Fibroblast of villous mesenchyme (primary cell): ENCODE data around the gene DNAAF5. TPM values are rescaled to one million over a fixed set of nuclear protein-coding genes. Genes with fewer than 3 reads are reported as not detected.

Experiments
- DNase-seq: peaks from one replicate; pipeline ENCODE4 v3.0.0-alpha.2; 2010; ENCODE audit warnings: low read depth
- H3K4me3 ChIP-seq: 2 replicates; pipeline ENCODE4 v1.5.1; 2011; ENCODE audit warnings: low read depth, mild to moderate bottlenecking, low read length
- total RNA-seq: library from RNA; depleted of rRNA; stranded (reverse); fragments of >200 nt; gene quantifications from 2 replicates; pipeline ENCODE4 v1.2.3, GENCODE V29; 2012
- TF ChIP-seq, protein P1 (sequence below): IDR thresholded peaks from 2 replicates; pipeline ENCODE4 v1.5.1; 2012; ENCODE audit warnings: low read depth, mild to moderate bottlenecking, low read length; ENCODE audit not compliant: insufficient read depth

The DNAAF5 gene
- total RNA-seq, 1 donor = 32.8 TPM

DNA sequence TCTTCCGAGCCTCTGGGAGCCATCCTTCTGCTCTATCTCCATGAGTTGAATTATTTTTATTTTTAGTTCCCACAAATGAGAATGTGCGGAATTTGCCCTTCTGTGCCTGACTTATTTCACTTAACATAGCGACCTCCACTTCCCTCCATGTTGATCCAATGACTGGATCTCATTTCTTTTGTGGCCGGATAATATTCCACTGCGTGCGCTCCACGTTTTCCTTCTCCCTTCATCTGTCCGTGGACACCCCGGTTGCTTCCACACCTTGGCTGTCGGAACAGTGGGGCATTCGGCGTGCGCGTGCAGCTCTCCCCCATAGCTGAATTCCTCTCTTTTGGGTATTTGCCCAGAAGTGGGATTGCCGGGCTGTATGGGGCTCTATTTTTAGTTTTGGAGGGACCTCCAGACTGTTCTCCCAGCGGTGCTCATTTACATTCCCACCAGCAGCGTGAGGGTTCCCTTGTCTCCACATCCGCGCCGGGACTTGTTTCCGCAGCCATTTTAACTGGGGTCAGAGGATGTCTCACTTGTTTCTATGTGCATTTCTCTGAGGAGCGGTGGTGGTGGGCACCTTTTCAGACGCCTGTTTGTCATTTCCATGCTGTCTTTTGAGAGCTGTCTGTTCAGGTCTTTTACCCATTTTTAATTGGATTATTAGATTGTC lies 54.8 kb downstream of the DNAAF5 start:
- H3K4me3 ChIP-seq = no peak overlapping the region
- peak; percentile 11 for DNase-seq
- TF ChIP-seq, protein P1, sequence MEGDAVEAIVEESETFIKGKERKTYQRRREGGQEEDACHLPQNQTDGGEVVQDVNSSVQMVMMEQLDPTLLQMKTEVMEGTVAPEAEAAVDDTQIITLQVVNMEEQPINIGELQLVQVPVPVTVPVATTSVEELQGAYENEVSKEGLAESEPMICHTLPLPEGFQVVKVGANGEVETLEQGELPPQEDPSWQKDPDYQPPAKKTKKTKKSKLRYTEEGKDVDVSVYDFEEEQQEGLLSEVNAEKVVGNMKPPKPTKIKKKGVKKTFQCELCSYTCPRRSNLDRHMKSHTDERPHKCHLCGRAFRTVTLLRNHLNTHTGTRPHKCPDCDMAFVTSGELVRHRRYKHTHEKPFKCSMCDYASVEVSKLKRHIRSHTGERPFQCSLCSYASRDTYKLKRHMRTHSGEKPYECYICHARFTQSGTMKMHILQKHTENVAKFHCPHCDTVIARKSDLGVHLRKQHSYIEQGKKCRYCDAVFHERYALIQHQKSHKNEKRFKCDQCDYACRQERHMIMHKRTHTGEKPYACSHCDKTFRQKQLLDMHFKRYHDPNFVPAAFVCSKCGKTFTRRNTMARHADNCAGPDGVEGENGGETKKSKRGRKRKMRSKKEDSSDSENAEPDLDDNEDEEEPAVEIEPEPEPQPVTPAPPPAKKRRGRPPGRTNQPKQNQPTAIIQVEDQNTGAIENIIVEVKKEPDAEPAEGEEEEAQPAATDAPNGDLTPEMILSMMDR = no peak

DNA sequence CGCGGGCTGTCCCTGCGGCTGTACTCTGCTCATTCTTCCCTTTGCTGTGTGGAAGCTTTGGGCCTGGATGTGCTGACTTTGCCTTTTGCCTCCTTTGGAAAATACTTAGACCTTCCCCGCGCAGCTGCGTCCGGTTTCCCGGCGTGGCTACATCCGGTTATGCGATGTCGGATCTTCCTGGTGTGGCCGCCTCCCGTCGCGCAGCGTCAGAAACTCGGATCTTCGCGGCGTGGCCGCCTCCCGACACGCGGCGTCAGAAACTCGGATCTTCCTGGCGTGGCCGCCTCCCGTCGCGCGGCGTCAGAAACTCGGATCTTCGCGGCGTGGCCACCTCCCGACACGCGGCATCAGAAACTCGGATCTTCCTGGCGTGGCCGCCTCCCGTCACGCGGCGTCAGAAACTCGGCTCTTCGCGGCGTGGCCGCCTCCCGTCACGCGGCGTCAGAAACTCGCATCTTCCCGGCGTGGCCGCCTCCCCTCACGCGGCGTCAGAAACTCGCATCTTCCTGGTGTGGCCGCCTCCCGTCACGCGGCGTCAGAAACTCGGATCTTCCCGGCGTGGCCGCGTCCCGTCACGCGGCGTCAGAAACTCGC lies 55.5 kb downstream of the DNAAF5 start:
- no peak for DNase-seq
- TF ChIP-seq, protein P1 = no peak
- no peak overlapping the region for H3K4me3 ChIP-seq

DNA sequence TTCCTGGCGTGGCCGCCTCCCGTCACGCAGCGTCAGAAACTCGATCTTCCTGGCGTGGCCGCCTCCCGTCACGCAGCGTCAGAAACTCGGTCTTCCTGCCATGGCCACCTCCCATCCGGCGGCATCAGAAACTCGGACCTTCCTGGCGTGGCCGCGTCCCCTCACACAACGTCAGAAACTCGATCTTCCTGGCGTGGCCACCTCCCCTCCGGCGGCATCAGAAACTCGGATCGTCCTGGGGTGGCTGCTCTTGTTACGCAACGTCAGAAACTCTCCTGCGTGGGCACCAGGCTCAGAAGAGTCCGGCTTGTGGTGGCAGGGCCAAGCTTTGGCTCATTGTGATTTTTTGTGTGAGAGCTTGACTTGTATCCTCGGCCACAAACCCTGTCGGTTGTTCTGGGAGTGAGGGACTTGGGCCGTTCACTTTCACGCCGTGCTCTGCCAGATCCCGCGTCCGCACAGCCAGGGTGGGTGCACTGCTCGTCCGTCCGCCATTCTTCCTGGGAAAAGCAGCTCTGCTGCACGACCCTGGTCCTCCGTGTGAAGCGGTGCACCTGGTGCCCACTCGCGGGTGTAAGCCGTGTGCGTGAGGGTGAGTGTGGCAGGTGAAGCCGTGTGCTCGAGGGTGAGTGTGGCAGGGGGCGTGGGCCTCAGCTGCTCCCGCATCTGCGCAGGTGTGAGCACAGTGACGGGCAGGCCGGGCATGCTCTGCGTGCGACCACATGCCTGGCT lies 56.4 kb downstream of the DNAAF5 start:
- TF ChIP-seq, protein P1 = no peak
- no peak overlapping the region for H3K4me3 ChIP-seq
- DNase-seq = no peak

DNA sequence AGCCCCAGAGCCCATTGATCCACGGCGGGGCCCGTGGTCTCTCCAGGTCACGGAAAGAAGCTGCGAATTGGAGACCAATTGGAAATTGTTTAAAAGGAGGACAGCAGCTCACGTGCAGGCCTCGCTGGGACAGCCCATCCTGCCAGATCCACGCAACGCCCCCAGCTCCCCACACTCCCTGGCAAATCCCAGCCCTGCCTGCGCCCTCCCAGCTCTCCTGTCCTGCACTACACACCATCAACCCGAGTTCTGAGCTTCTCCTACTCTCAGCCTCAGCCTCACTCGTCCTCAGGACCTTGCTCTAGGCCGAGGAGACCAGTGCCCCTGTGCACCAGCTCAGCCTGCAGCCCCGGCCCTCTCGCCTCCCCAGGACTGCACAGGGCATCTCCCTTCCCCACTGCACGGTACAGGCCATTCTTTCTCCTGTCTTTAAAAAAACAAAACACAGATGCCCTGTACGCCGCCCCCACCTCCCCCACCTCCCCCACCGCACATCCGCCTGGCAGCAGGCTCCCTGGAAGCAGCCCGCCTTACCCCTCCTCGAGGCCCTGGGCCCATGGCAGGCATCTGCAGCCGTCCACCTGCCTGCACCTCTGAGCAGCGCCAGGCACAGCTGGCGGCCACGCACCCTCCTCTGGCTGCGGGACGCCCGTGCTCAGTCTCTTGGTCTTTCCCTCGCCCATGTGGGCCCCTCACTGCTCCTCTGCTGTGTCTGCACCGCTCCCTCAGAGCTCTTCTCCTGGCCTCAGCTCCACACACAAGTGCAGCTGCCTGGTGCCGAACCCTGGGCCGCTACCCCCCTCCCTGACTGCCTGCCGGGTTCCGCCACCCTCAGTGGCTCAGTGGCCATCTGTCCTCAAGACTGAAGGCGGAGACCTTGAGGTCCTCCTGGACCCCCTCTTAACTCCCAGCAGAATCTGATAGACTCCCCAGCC lies 57.3 kb downstream of the DNAAF5 start:
- TF ChIP-seq, protein P1 = no peak
- H3K4me3 ChIP-seq = no peak overlapping the region
- no peak for DNase-seq

DNA sequence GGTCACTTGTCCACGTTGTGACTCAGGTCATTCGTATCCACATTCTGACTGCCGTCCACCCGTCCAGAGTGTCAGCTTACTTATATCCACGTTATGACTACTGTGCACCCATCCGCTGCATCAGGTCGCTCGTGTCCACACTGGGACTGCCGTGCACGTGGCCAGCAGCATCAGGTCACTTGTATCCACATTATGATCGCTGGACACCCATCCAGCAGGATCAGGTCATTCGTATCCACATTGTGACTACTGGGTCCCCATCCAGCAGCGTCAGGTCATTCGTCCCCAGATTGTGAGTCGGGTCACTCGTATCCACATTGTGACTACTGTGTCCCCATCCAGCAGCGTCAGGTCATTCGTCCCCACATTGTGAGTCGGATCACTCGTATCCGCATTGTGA lies 58.5 kb downstream of the DNAAF5 start:
- no peak for DNase-seq
- TF ChIP-seq, protein P1 = no peak
- no peak overlapping the region for H3K4me3 ChIP-seq

DNA sequence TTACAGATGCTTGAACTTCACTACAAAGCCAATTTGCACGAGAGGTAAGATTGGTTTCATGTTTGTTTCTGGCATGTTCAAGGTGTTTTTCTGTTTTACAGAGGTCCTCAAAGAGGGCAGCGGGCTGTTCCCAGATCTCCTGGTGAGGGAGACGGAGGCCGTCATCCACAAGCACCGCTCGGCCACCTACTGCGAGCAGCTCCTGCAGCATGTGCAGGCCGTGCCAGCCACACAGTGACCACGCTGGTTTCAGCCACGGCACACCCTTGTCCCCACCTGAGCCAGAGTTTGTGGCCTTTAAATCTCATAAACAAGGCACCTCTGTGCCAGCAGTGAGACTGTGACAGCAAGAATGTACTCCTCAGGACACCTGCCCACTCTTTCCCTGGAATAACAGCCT lies 58.9 kb downstream of the DNAAF5 start:
- no peak overlapping the region for H3K4me3 ChIP-seq
- DNase-seq = no peak
- TF ChIP-seq, protein P1 = no peak
